ENCODE results near the gene KDF1.
"Not testable (repeated sequence)": the region's sequence is repeated elsewhere in the genome, so short reads cannot be mapped to it uniquely, and the experiment has no call there.

The KDF1 gene

GRCh38 chr1:26953374-26953773, 6.9 kb downstream of the KDF1 start:
- DNase-seq: no peak

GRCh38 chr1:26951821-26952497, 8.3 kb downstream of the KDF1 start:
- DNase-seq: no peak

- no peak for DNase-seq
These were observed 9.1 kb downstream of the KDF1 start for GRCh38 chr1:26951216-26951615.

- no peak for DNase-seq
These were observed 9.7 kb downstream of the KDF1 start for GRCh38 chr1:26950602-26951001.

- DNase-seq: no peak
These were observed 10.3 kb downstream of the KDF1 start for GRCh38 chr1:26949926-26950319.

- DNase-seq: no peak
These were observed 10.9 kb downstream of the KDF1 start for GRCh38 chr1:26949266-26949925.

- not testable (repeated sequence) for DNase-seq
These were observed 11.6 kb downstream of the KDF1 start for GRCh38 chr1:26948725-26949057.

GRCh38 chr1:26946270-26946669, 14.0 kb downstream of the KDF1 start:
- no peak for DNase-seq

GRCh38 chr1:26945728-26946127, 14.5 kb downstream of the KDF1 start:
- no peak for DNase-seq

- DNase-seq: no peak
These were observed 15.1 kb downstream of the KDF1 start for GRCh38 chr1:26945138-26945537.

- no peak for DNase-seq
These were observed 17.6 kb downstream of the KDF1 start for GRCh38 chr1:26942656-26943055.

- no peak for DNase-seq
These were observed 19.0 kb downstream of the KDF1 start for GRCh38 chr1:26941311-26941710.

- no peak for DNase-seq
These were observed 21.6 kb downstream of the KDF1 start for GRCh38 chr1:26938659-26939025.

- no peak for DNase-seq
These were observed 22.1 kb downstream of the KDF1 start for GRCh38 chr1:26938004-26938658.

GRCh38 chr1:26936823-26937222, 23.4 kb downstream of the KDF1 start:
- no peak for DNase-seq

- no peak for DNase-seq
These were observed 27.7 kb downstream of the KDF1 start for GRCh38 chr1:26932531-26932930.

GRCh38 chr1:26923711-26924110, 36.6 kb downstream of the KDF1 start:
- DNase-seq: no peak

GRCh38 chr1:26922901-26923300, 37.4 kb downstream of the KDF1 start:
- DNase-seq: no peak

- no peak for DNase-seq
These were observed 37.9 kb downstream of the KDF1 start for GRCh38 chr1:26922431-26922729.

- peak; percentile 96 for DNase-seq
These were observed 38.5 kb downstream of the KDF1 start, which contains the start of gene NUDC for GRCh38 chr1:26921540-26922430. NUDC (plus strand) TSS chr1:26921743; CDS start chr1:26921849, 106 bp downstream.

GRCh38 chr1:26921126-26921539, 39.1 kb downstream of the KDF1 start:
- DNase-seq: no peak

- no peak for DNase-seq
These were observed 44.9 kb downstream of the KDF1 start for GRCh38 chr1:26915204-26915842.

Measured in activated naive CD4-positive, alpha-beta T cell treated with anti-CD3 and anti-CD28 coated beads, Interleukin-2, amount 50 U/mL, for 16 hours (primary cell).